ENCODE data around the gene AXL.

Gene AXL

DNA sequence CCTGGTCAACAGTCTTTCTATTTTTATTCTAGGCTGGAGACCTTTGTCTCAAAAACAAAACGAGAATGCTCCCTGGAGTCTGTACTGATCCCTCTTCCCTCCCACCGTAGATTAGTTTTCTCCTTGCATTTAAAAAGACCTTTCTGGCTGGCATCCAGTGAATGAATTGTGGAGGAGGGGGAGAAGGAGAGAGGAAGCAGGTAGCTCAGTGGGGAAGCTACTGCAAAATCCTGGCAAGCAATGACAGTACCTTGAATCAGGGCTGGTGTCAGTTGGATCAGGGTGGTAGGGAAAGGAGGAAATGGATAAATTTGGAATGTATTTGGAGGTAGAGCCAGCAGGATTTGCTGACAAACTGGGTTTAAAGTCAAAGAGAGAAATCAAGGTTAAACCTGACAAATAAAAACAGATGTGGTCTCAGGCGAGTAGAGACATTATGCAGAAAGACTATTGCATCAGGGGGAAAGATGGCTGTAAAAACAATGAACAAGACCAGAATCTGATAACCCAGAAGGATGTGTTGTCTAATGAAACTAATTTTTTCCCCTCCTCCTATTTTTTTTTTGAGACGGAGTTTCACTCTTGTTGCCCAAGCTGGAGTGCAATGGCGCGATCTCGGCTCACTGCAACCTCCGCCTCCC is 29.5 kb upstream of the AXL start:
- Histone ChIP-seq H3K27ac (ENCODE audit: low read depth, low read length, poor library complexity, severe bottlenecking) (no peak overlapping the region), H3K4me1 (ENCODE audit: insufficient read depth, low read length, severe bottlenecking) (no peaks in the 10 kb centered on the region)

DNA sequence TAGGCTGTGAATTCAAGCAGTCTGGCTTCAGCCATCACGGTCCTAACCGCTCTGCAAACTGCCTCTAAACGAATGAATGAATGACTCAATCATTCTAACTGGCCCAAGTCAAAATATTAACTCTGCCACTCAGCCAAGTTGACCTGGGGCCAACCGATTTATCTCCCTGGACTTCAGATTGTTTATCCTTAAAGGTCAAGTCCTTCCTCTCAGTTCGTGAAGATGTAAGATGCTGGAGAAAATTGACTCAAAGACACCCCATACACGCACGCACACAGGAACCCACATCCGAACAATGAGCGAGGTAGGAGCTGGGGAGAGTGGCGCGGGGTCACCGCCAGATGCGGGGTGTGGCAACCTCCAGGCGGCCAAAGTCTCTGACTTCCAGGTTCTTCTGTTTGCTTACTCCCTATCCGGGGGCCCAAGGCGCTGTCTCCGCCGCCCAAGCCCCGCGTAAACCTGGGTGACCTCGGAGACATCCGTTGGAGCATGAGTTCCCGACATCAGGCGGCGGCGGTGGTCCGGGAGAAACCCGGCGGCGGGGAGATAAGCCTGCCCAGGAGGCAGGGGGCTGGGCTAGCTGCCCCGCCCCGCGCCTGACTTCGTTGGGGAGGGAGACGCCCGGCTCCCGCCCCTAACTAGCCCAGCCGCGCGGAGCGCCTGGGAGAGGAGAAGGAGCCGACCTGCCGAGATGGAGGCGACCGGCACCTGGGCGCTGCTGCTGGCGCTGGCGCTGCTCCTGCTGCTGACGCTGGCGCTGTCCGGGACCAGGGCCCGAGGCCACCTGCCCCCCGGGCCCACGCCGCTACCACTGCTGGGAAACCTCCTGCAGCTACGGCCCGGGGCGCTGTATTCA is 26.2 kb upstream of the AXL start, which contains the start of gene CYP2S1:
Gene CYP2S1 (plus strand): TSS at position 646 of the 856 bp plus-strand sequence. CDS start 46 bp downstream, at position 692.
- Histone ChIP-seq H3K36me3 (ENCODE audit: insufficient read depth, low read length) (no peaks in the 10 kb centered on the region), H3K79me2 (ENCODE audit: insufficient read depth, low read length) (no peaks in the 10 kb centered on the region), H3F3A (ENCODE audit: insufficient read depth, low read length) (no peaks in the 10 kb centered on the region), H4K20me1 (ENCODE audit: insufficient read depth, low read length) (no peaks in the 10 kb centered on the region), H3K27me3 (ENCODE audit: insufficient read depth, low read length) (no peaks in the 10 kb centered on the region), H3K9me3 (ENCODE audit: low read length) (no peaks in the 10 kb centered on the region), H3K4me3 (ENCODE audit: low read depth, low read length, poor library complexity, severe bottlenecking) (no peak within 1 kb of the TSS), H3K9me2 (ENCODE audit: low read depth, low read length) (no peaks in the 10 kb centered on the region), H3K27ac (ENCODE audit: low read depth, low read length, poor library complexity, severe bottlenecking) (no peak within 1 kb of the TSS), H3K4me2 (ENCODE audit: low read length) (no peak within 1 kb of the TSS), H3K4me1 (ENCODE audit: insufficient read depth, low read length, severe bottlenecking) (no peaks in the 10 kb centered on the region), H3K9ac (ENCODE audit: low read length) (no peak within 1 kb of the TSS), H2AFZ (ENCODE audit: low read length) (no peak within 1 kb of the TSS)
- TF ChIP-seq, protein P1, sequence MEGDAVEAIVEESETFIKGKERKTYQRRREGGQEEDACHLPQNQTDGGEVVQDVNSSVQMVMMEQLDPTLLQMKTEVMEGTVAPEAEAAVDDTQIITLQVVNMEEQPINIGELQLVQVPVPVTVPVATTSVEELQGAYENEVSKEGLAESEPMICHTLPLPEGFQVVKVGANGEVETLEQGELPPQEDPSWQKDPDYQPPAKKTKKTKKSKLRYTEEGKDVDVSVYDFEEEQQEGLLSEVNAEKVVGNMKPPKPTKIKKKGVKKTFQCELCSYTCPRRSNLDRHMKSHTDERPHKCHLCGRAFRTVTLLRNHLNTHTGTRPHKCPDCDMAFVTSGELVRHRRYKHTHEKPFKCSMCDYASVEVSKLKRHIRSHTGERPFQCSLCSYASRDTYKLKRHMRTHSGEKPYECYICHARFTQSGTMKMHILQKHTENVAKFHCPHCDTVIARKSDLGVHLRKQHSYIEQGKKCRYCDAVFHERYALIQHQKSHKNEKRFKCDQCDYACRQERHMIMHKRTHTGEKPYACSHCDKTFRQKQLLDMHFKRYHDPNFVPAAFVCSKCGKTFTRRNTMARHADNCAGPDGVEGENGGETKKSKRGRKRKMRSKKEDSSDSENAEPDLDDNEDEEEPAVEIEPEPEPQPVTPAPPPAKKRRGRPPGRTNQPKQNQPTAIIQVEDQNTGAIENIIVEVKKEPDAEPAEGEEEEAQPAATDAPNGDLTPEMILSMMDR (IDR thresholded peaks at IDR 0.05; ENCODE audit: low read length): no peak
- TF ChIP-seq EZH2 (IDR thresholded peaks at IDR 0.05; ENCODE audit: borderline replicate concordance, low read length): no peak

More for the DNA sequence above, 29.5 kb upstream of the AXL start:
- H3K4me2 ChIP-seq (ENCODE audit: low read length): no peak overlapping the region
- H2AFZ ChIP-seq (ENCODE audit: low read length): no peak overlapping the region
- no peak overlapping the region for H3K9ac ChIP-seq (ENCODE audit: low read length)
- no peaks in the 10 kb centered on the region for H4K20me1 ChIP-seq (ENCODE audit: insufficient read depth, low read length)
- H3K36me3 ChIP-seq (ENCODE audit: insufficient read depth, low read length): no peaks in the 10 kb centered on the region
- no peak overlapping the region for H3K4me3 ChIP-seq (ENCODE audit: low read depth, low read length, poor library complexity, severe bottlenecking)
- H3K9me2 ChIP-seq (ENCODE audit: low read depth, low read length): no peaks in the 10 kb centered on the region
- 0 out of 2 replicates have a peak, but pooled peaks cover 3% of the 10 kb centered on the region for H3K27me3 ChIP-seq (ENCODE audit: insufficient read depth, low read length)
- no peaks in the 10 kb centered on the region for H3F3A ChIP-seq (ENCODE audit: insufficient read depth, low read length)
- H3K9me3 ChIP-seq (ENCODE audit: low read length): no peaks in the 10 kb centered on the region
- no peaks in the 10 kb centered on the region for H3K79me2 ChIP-seq (ENCODE audit: insufficient read depth, low read length)
- no peak for TF ChIP-seq EZH2 (IDR thresholded peaks at IDR 0.05; ENCODE audit: borderline replicate concordance, low read length)
- TF ChIP-seq, protein P1 (IDR thresholded peaks at IDR 0.05; ENCODE audit: low read length): no peak

DNA sequence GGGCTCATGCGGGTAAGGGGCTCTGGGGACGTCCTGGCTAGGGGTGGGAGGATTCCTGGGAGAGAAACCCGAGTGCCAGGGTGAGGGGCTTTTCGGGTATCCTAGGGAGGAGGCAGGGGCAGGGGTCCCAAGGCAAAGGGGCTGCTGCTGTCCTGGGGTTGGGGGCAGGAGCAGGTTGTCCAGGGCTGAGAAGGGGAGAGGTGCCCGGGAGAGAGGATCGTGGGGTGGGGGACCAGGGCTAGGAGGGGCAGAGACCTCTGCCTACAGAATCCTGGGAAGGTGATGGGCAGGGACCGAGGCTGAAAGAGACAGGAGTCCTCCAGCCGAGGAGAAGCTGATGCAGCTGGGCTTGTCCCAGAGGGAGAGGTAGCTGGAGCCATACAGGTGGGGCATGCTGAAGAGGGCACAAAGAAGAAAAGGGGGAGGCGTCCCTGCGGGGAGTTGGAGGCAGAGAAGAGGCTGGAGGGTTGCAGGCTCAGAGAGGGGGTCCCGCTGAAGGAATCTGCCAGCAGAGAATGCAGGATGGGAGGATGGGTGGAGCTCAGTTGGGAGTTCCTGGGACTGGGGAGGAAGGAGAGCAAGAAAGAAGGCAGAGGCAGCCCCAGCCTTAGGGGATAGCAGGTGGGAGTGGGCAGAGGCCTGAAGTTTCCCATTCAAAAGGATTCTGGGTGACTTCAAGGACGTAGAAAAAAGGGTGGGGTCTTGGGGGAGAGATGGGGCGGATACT is 25.4 kb upstream of the AXL start:
- Histone ChIP-seq H3K4me3 (ENCODE audit: low read depth, low read length, poor library complexity, severe bottlenecking) (no peak overlapping the region), H3F3A (ENCODE audit: insufficient read depth, low read length) (no peaks in the 10 kb centered on the region), H3K79me2 (ENCODE audit: insufficient read depth, low read length) (no peaks in the 10 kb centered on the region), H4K20me1 (ENCODE audit: insufficient read depth, low read length) (no peaks in the 10 kb centered on the region), H3K9me3 (ENCODE audit: low read length) (no peaks in the 10 kb centered on the region), H3K9me2 (ENCODE audit: low read depth, low read length) (no peaks in the 10 kb centered on the region), H3K36me3 (ENCODE audit: insufficient read depth, low read length) (no peaks in the 10 kb centered on the region), H3K4me1 (ENCODE audit: insufficient read depth, low read length, severe bottlenecking) (no peaks in the 10 kb centered on the region), H3K27ac (ENCODE audit: low read depth, low read length, poor library complexity, severe bottlenecking) (no peak overlapping the region), H3K4me2 (ENCODE audit: low read length) (no peak overlapping the region), H3K27me3 (ENCODE audit: insufficient read depth, low read length) (no peaks in the 10 kb centered on the region), H3K9ac (ENCODE audit: low read length) (no peak overlapping the region), H2AFZ (ENCODE audit: low read length) (no peak overlapping the region)
- TF ChIP-seq, protein P1 (IDR thresholded peaks at IDR 0.05; ENCODE audit: low read length): no peak
- TF ChIP-seq EZH2 (IDR thresholded peaks at IDR 0.05; ENCODE audit: borderline replicate concordance, low read length): no peak

Measured in OCI-LY1 (cell line).